ENCODE results near the gene IL1RN. TPM values are rescaled to one million over a fixed set of nuclear protein-coding genes. Genes with fewer than 3 reads are reported as not detected.

The IL1RN gene
- total and polyA plus RNA-seq, 2 of the 4 experiments (the other 2 are of a cell fraction): not detected

DNA sequence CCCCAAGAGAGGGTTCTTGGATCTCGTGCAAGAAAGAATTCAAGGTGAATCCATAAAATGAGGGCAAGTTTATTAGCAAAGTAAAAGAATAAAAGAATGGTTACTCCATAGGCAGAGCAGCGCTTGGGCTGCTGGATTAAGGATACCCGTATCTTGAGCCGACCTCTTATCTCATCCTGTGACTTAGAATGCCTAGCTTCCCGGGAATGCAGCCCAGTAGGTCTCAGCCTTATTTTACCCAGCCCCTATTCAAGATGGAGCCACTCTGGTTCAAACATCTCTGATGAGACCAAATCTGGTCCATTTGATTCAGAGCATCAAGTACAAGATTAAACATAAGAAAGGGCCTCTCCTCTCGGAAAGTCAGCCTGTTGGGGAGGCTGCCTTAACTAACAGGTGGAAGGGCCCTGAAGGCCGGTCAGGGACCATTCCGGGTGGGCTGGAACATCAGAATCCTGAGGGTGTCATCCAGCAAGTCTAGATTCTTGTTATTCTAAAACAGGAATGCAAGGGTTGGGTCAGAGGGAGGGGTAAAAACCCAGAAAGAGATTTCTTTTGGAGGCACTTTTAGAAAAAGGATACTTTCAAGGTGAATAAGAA is 52.1 kb downstream of the IL1RN start:
- TF ChIP-seq MAZ (IDR thresholded peaks at IDR 0.05; ENCODE audit: borderline replicate concordance, low read depth, low read length): no peak
- TF ChIP-seq, protein P1, sequence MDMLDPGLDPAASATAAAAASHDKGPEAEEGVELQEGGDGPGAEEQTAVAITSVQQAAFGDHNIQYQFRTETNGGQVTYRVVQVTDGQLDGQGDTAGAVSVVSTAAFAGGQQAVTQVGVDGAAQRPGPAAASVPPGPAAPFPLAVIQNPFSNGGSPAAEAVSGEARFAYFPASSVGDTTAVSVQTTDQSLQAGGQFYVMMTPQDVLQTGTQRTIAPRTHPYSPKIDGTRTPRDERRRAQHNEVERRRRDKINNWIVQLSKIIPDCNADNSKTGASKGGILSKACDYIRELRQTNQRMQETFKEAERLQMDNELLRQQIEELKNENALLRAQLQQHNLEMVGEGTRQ (IDR thresholded peaks at IDR 0.05; ENCODE audit: low read depth, low read length): no peak
- peaks cover 3% of the 10 kb centered on the region; the same call in 1 of the 2 replicates for H3K9me1 ChIP-seq (ENCODE audit: insufficient read depth, low read length)
- no peak overlapping the region for H4K91ac ChIP-seq (ENCODE audit: insufficient read depth, low read depth, low read length)

More for the DNA sequence above, 52.1 kb downstream of the IL1RN start:
- Histone ChIP-seq H3K27ac (ENCODE audit: insufficient read depth, low read length) (no peak overlapping the region), H2AK5ac (ENCODE audit: low read depth, low read length) (no peak overlapping the region), H4K20me1 (ENCODE audit: insufficient read depth, low read length) (no peaks in the 10 kb centered on the region), H3K56ac (ENCODE audit: extremely low read depth, insufficient read depth, low read length) (no peak overlapping the region), H4K8ac (ENCODE audit: low read depth in 2 of 2, low read length in 2 of 2) (no peak overlapping the region), H4K5ac (ENCODE audit: low read depth, low read length) (no peak overlapping the region), H3K36me3 (ENCODE audit: control insufficient read depth, insufficient read depth, low read length) (no peaks in the 10 kb centered on the region), H3K9me3 (ENCODE audit: control insufficient read depth, insufficient read depth, low read length) (no peaks in the 10 kb centered on the region), H3K4me2 (ENCODE audit: low read depth, low read length) (no peak overlapping the region), H2BK15ac (ENCODE audit: low read depth, low read length) (no peak overlapping the region), H2BK120ac (ENCODE audit: low read depth, low read length) (no peak overlapping the region), H3K14ac (replicated peaks; ENCODE audit: low read depth, low read length) (no peak overlapping the region), H3K4me3 (ENCODE audit: insufficient read depth, low read depth, low read length) (no peak overlapping the region), H3K23ac (ENCODE audit: low read depth, low read length) (no peak overlapping the region), H3K9ac (ENCODE audit: low read depth, low read length) (no peak overlapping the region), H2BK5ac (ENCODE audit: low read depth, low read length, poor library complexity, severe bottlenecking) (no peak overlapping the region), H3K4me1 (ENCODE audit: control insufficient read depth, insufficient read depth, low read length) (no peaks in the 10 kb centered on the region), H2BK20ac (ENCODE audit: low read depth, low read length) (no peak overlapping the region), H3K27me3 (ENCODE audit: control insufficient read depth, insufficient read depth, low read length) (peaks cover 36% of the 10 kb centered on the region), H3K18ac (ENCODE audit: low read depth, low read length) (no peak overlapping the region), H2AFZ (replicated peaks; ENCODE audit: low read length, poor library complexity) (no peak overlapping the region), H3K4ac (ENCODE audit: low read depth, low read length) (no peak overlapping the region), H3K79me1 (ENCODE audit: low read depth in 1 of 2, low read length in 2 of 2) (no peaks in the 10 kb centered on the region), H2AK9ac (replicated peaks; ENCODE audit: low read depth, low read length, poor library complexity) (no peak overlapping the region)
- dilution Hi-C loops (cut with HindIII; ENCODE audit: low sequenced_read_pairs, unreplicated experiment) (no loop called here), intact Hi-C loops (cut with micrococcal nuclease) (no loop called here), in situ Hi-C loops (cut with MboI; ENCODE audit: low sequenced_read_pairs) (no loop called here)
- ChIA-PET CTCF (no interaction called here), POLR2A (ENCODE audit: unreplicated experiment) (no interaction called here)
- 61% methylated on average over 5 of the region's 8 CpGs; no CpG with 5 or more reads in 1 of the 2 experiments for WGBS, 2 experiments (ENCODE audit: extremely low coverage in 2 of 2, insufficient read length in 1 of 2)
- BruUV-seq (replicated peaks): no TSS peak
- no peak for DNase-seq
- no peak for ATAC-seq (ENCODE audit: low read depth)

Data from IMR-90 (cell line).